Testis (tissue), 3 donors: ENCODE results near the gene PHYH. TPM values are rescaled to one million over a fixed set of nuclear protein-coding genes. Genes with fewer than 3 reads are reported as not detected.
"Not testable (repeated sequence)": the region's sequence is repeated elsewhere in the genome, so short reads cannot be mapped to it uniquely, and the experiment has no call there.

Experiments used
- DNase-seq: peaks from one replicate; pipeline ENCODE4 v3.0.0-alpha.2; 2019
- H3K27ac ChIP-seq, 2 donors: fragments of 200-600 bp; sonication (generic); one replicate each; pipeline ENCODE4 v1.5.1; 2019
- H3K27me3 ChIP-seq: fragments of 200-600 bp; sonication (generic); one replicate; pipeline ENCODE4 v1.5.1; 2019
- H3K36me3 ChIP-seq: fragments of 200-600 bp; sonication (generic); one replicate; pipeline ENCODE4 v1.5.1; 2017; ENCODE audit warnings: low read depth; ENCODE audit errors: missing control alignments
- H3K4me1 ChIP-seq: fragments of 200-600 bp; sonication (generic); one replicate; pipeline ENCODE4 v1.5.1; 2019
- H3K4me3 ChIP-seq, 2 donors: fragments of 200-600 bp; sonication (generic); one replicate each; pipeline ENCODE4 v1.5.1; 2017 to 2019
- H3K9me3 ChIP-seq: fragments of 200-600 bp; sonication (generic); one replicate; pipeline ENCODE4 v1.5.1; 2017
- CTCF ChIP-seq, 3 experiments: fragments of 450-650 bp in 2 of 3; fragments of 200-600 bp in 1 of 3; sonication (generic) in 1 of 3; IDR thresholded peaks; one replicate each; pipeline ENCODE4 v1.5.1; 2016 to 2019; ENCODE audit warnings: antibody characterized with exemption in 3 of 3, mild to moderate bottlenecking in 2 of 3, moderate library complexity in 1 of 3
- POLR2A ChIP-seq: fragments of 450-650 bp; IDR thresholded peaks from one replicate; pipeline ENCODE4 v1.6.1; 2017; ENCODE audit warnings: antibody characterized with exemption, mild to moderate bottlenecking, moderate library complexity
- WGBS, 2 donors: methylation state at CpG; one replicate each; pipeline ENCODE4 v1.1.5; 2018; 5-methylcytosine and 5-hydroxymethylcytosine counted together
- intact Hi-C: fragments of 100-400 bp; cut with DNase I; formaldehyde crosslinking; loops from one replicate; pipeline ENCODE4 v1.15.1; 2023; ENCODE audit warnings: low total_unique reads
- polyA plus RNA-seq: library from polyadenylated mRNA; stranded (reverse); fragments of 350-450 nt; fragmentation: Illumina TruSeq; extraction: RNeasy Lipid Tissue Mini Kit (QIAGEN cat#74804); gene quantifications from one replicate; pipeline ENCODE4 v1.2.3, GENCODE V29; 2014; ENCODE audit warnings: low read depth, low replicate concordance; ENCODE audit not compliant: insufficient read depth
- total RNA-seq, 2 donors: library from RNA; depleted of rRNA; stranded (reverse); fragments of >200 nt; gene quantifications; one replicate each; pipeline ENCODE4 v1.2.3, GENCODE V29; 2016

The PHYH gene
- total and polyA plus RNA-seq, 3 donors from 2014 or later: 27.2 to 33.1 (median 31.1) TPM

GRCh38 chr10:13291821-13292773, 7.8 kb downstream of the PHYH start:
- no peaks in the 10 kb centered on the region for H3K27me3 ChIP-seq
- WGBS, 2 donors: 93% methylated on average over 19 of the region's 19 CpGs
- H3K9me3 ChIP-seq: no peaks in the 10 kb centered on the region
- intact Hi-C loops: no loop called here
- H3K4me3 ChIP-seq: no peak overlapping the region
- no peak for DNase-seq
- H3K36me3 ChIP-seq: no peaks in the 10 kb centered on the region
- H3K4me1 ChIP-seq: no peaks in the 10 kb centered on the region
- no peak overlapping the region for H3K27ac ChIP-seq
- TF ChIP-seq CTCF (IDR thresholded peaks at IDR 0.05) (no peak), POLR2A (no peak)

GRCh38 chr10:13291061-13291460, 8.8 kb downstream of the PHYH start:
- no peaks in the 10 kb centered on the region for H3K36me3 ChIP-seq
- H3K27me3 ChIP-seq: no peaks in the 10 kb centered on the region
- no peaks in the 10 kb centered on the region for H3K4me1 ChIP-seq
- WGBS, 2 donors: 87 to 94% methylated on average over 4 of the region's 4 CpGs
- TF ChIP-seq POLR2A: no peak
- TF ChIP-seq CTCF (IDR thresholded peaks at IDR 0.05): no peak
- no peak for DNase-seq
- H3K9me3 ChIP-seq: no peaks in the 10 kb centered on the region
- no peak overlapping the region for H3K27ac ChIP-seq
- H3K4me3 ChIP-seq: no peak overlapping the region
- intact Hi-C loops: no loop called here

GRCh38 chr10:13284050-13284449, 15.8 kb downstream of the PHYH start:
- H3K9me3 ChIP-seq: no peaks in the 10 kb centered on the region
- TF ChIP-seq POLR2A: no peak
- TF ChIP-seq CTCF (IDR thresholded peaks at IDR 0.05): no peak
- H3K27ac ChIP-seq: no peak overlapping the region
- no peak for DNase-seq
- no peaks in the 10 kb centered on the region for H3K4me1 ChIP-seq
- H3K27me3 ChIP-seq: no peaks in the 10 kb centered on the region
- 90 to 96% methylated on average over 4 of the region's 4 CpGs for WGBS, 2 donors
- H3K4me3 ChIP-seq: no peak overlapping the region
- intact Hi-C loops: no loop called here
- H3K36me3 ChIP-seq: no peaks in the 10 kb centered on the region

GRCh38 chr10:13282348-13282747, 17.5 kb downstream of the PHYH start:
- intact Hi-C loops, H3K36me3 ChIP-seq: not testable (repeated sequence)

GRCh38 chr10:13276749-13277365, 23.0 kb downstream of the PHYH start:
- no peak overlapping the region for H3K27ac ChIP-seq
- 44 to 56% methylated on average over 4 of the region's 4 CpGs for WGBS, 2 donors
- intact Hi-C loops: no loop called here

More at GRCh38 chr10:13282348-13282747, 17.5 kb downstream of the PHYH start:
- not testable (repeated sequence) for H3K9me3 ChIP-seq, H3K4me3 ChIP-seq, H3K27me3 ChIP-seq, H3K4me1 ChIP-seq, DNase-seq, H3K27ac ChIP-seq
- WGBS, 2 donors: 90 to 91% methylated on average over 6 of the region's 6 CpGs

GRCh38 chr10:13276146-13276545, 23.7 kb downstream of the PHYH start:
- H3K4me1 ChIP-seq, H3K36me3 ChIP-seq, H3K9me3 ChIP-seq, H3K27ac ChIP-seq, H3K27me3 ChIP-seq, intact Hi-C loops, H3K4me3 ChIP-seq, DNase-seq: not testable (repeated sequence)
- 88% methylated on average over 11 of the region's 11 CpGs for WGBS, 2 donors

More at GRCh38 chr10:13276749-13277365, 23.0 kb downstream of the PHYH start:
- Histone ChIP-seq H3K27me3 (no peaks in the 10 kb centered on the region), H3K4me3 (no peak overlapping the region), H3K4me1 (no peaks in the 10 kb centered on the region), H3K36me3 (no peaks in the 10 kb centered on the region), H3K9me3 (no peaks in the 10 kb centered on the region)
- peak in 2 of 3 experiments; percentile 9 to 10 for TF ChIP-seq CTCF (IDR thresholded peaks at IDR 0.05)
- TF ChIP-seq POLR2A: no peak
- DNase-seq: peak; percentile 20
